ENCODE data around the gene CDK2.
"Not testable (repeated sequence)": the region's sequence is repeated elsewhere in the genome, so short reads cannot be mapped to it uniquely, and the experiment has no call there.

The CDK2 gene

DNA sequence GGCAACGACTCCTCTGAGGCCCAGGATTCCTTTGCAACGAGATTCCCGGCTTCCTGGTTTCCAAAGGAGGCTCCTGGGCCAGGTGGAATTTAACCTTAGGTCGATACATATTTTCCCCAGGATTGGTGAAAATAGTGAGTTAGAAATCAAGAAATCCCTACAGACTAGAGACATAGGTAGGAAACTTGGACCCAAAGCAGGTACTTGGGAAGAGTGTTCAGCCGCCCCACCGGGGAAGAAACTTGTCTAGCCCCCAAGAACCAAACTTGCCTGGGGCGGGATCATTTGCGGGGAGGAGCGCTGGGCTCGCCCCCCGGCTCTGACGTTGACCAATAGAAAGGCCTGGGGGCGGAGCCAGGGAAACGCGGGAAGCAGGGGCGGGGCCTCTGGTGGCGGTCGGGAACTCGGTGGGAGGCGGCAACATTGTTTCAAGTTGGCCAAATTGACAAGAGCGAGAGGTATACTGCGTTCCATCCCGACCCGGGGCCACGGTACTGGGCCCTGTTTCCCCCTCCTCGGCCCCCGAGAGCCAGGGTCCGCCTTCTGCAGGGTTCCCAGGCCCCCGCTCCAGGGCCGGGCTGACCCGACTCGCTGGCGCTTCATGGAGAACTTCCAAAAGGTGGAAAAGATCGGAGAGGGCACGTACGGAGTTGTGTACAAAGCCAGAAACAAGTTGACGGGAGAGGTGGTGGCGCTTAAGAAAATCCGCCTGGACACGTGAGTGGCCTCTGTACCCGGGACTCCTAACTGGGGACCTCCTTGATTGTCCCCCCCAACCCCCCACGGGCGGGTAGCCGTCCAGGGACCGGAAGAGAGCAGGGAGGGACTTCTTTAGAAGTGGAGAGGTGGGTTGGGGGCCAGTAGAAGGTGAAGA lies at the start of gene CDK2:
Gene CDK2 (plus strand): TSS at position 423 of the 874 bp plus-strand sequence. CDS start 179 bp downstream, at position 602.
- peak; percentile 86 for DNase-seq (ENCODE audit: low spot score)

DNA sequence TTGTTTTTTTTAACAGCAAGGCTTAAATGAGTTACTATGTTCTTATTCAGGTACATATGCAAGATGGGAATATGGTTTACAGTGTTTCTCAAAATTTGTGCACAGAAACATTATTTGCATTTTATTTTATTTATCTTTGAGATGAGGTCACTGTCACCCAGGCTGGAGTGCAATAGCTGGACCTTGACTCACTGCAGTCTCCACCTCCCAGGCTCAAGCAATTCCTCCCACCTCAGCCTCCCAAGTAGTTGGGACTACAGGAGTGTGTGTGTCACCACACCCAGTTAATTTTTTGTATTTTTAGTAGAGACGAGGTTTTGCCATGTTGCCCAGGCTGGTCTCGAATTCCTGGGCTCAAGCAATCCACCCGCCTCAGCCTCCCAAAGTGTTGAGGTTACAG lies 47.6 kb upstream of the CDK2 start:
- DNase-seq (ENCODE audit: low spot score), result peak; percentile 45

DNA sequence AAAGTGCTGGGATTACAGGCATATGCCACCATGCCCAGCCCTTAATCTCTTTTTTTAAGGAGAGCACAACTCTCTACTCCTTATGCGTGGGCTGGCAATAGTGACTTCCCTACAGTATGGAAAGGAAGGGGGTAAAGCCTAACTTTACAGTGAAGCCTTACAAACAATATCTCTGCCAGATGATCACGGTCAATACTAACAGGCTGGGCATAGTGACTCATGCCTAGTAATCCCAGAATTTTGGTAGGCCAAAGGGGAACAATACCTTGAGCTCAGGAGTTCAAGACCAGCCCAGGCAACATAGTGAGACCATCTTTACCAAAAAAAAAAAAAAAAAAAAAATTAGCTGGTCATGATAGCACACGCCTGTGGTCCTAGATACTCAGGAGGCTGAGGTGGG lies 44.5 kb upstream of the CDK2 start:
- peak; percentile 35 for DNase-seq (ENCODE audit: low spot score)

DNA sequence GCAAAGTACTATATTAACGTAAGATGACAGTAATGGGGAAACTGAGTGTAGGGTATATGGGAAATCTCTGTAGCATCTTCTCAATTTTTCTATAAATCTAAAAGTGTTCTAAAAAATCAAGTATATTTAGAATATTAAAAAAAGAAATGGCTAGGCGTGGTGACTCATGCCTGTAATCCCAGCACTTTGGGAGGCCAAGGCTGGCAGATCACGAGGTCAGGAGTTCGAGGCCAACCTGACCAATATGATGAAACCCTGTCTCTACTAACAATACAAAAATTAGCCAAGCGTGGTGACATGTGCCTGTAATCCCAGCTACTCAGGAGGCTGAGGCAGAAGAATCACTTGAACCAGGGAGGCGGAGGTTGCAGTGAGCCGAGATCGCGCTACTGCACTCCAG lies 43.0 kb upstream of the CDK2 start:
- DNase-seq (ENCODE audit: low spot score), result not testable (repeated sequence)

DNA sequence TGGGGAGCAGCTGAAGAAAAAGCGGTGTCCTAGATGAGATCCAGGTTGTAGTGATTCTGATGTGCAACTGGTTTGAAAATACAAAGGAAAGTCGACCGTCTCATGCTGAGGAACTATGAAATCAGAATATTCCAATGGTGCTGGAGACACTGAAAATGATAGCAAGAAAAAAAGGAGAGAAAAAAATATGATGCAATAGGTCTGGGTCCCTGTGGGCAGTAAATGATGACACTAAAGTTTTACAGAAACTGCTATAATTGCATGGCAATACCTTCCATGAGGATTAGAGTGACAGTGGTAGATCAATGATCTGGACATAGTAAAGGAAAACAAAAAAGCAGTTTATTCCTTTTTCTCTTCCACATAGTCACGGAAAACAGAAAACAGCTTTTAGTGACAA lies 41.3 kb upstream of the CDK2 start:
- DNase-seq (ENCODE audit: low spot score), result no peak

DNA sequence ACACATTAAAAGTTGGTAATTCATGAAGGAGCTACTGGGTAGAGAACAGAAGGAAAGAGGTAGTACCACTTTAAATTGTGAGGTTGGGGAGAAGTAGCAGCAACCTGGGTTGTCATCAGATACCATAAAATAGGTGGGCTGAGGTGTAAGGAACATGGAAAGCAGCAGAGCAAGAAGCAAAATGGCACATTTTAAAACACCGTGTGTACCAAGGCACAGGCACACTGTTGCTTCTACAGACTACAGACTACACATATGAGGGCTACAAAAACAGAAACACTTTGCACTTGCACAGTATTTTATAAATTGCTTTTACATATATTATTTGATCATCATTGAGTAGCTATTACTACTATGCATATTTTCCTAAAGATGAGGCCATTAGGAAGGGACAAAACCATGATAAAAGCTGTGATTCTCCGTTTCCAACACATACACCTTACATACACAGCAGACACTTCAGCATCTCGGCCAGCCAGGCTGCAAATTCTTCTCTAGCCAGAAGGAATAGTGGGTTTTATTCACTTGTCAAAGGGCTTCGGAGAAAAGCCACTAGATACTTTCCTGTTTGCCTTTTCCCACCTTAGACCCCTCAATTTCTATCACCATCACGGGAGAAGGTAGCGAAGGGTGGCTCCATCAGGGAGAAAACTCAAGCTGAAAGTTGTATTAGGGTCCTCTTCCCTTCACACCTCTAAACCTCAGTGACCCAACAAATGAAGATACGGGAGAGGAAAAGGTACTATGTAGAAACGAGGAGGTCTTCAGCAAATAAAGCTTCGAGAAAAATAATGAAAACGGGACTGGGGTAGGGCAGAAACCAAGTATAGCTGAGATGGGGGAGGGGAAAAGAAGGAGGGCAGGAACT lies 40.5 kb upstream of the CDK2 start:
- DNase-seq (ENCODE audit: low spot score), result peak; percentile 27

DNA sequence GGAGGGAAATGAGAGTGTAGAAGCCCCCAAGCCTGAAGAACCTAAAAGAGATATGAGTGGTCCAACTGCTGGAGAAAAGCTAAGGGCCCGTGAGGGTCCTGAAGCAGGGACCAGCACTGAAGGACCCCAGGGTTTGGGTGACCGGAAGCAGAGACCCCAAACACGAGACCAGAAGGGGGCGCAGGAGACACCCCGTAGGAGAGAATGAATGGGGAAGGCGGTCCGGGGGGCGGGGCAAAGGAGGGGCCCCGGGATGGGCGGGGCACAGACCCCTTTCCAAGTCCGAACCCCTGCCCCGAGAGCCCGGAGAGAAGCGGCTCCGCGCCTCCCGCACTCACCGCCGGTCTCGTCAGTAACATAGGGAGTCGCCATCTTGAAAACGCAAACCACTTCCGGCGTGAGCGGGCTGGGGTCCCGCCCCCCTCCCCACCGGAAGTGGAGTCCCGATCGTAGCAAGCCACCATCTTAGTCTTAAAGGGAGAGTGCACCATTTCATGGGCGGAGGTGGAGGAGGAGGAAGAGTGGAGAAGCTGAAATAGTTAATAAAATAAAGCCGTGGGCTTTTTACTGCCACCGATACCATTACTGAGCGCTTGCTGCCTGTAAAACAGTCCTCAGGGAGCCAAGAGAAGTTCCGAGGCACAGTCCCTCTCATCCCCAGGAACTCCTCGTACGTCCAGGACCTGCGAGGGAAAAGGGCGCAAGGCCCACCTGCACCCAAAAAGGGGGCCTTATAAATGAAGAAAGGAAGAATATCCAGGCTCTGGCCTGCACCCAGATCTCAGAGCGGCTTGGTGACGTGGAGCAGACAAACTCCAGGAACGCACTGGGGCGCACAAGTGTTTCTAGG lies 39.7 kb upstream of the CDK2 start:
- DNase-seq (ENCODE audit: low spot score), result peak; percentile 93

DNA sequence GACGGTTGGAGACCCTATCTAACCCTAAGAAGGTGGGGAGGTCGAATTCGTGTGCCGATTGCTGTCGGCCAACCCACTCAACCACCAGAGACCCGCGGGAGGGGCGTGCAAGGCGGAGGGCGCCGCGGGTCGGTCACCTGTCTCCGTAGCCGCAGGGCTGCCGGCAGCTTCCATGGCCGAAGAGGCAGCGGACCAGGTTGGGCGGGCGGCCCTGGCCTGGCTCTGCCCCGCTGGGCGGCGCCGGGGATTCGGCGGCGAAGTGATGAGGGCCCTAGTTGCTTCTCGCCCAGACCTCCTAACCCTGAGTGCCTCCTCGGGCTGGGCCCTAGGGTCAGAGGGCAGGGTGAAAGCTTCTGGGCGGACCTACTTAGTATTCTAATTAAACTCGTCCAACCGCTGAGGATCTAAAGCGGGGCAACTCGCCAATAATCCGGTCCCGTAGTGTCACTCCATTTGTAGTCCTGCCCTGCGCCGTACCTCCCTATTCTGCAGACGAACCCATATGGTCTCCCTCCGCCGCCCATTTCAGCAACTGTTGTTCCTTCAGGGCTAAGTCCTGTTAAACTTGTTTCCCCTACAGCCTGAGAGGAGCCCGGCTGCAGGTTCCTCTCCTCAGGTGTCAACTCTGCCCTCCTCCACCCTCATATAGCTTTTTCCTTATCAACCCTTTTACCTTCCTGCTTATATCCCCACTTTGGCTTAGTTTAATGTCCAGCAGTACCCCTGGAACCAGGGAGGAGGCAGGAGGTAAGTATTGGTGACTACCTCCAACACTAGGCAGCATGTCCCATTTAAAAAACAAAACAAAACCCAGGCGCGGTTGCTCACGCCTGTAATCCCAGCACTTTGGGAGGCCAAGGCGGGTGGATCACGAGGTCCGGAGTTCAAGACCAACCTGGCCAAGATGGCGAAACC lies 38.8 kb upstream of the CDK2 start, which contains the start of gene PYM1:
Gene PYM1 (minus strand): TSS at position 307 of the 915 bp plus-strand sequence. CDS start 133 bp downstream, at position 174.
- DNase-seq (ENCODE audit: low spot score), result peak; percentile 93

DNA sequence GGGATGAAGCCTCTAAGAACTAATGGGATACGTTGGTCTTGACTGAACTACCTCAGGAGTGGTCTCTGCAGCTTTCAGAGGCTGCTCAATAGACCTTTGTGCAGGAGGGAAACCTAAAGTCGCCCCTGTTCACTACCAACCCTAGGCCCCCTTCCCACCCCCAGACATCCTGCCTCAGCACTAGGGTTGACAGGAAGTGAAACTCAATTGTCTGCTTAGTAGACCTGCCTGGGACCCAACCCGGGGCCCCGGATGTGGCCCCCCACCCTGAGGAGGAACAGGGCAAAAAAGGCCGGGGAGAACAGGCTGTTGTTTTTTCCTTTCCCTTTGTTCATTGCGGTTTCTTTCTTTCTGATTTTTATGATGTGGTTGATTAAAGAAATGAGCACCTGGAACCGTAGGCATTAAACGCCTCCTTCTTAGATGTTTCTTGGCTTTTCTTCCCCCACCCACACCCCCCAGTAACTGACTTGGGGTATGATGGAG lies 37.3 kb upstream of the CDK2 start:
- no peak for DNase-seq (ENCODE audit: low spot score)

DNA sequence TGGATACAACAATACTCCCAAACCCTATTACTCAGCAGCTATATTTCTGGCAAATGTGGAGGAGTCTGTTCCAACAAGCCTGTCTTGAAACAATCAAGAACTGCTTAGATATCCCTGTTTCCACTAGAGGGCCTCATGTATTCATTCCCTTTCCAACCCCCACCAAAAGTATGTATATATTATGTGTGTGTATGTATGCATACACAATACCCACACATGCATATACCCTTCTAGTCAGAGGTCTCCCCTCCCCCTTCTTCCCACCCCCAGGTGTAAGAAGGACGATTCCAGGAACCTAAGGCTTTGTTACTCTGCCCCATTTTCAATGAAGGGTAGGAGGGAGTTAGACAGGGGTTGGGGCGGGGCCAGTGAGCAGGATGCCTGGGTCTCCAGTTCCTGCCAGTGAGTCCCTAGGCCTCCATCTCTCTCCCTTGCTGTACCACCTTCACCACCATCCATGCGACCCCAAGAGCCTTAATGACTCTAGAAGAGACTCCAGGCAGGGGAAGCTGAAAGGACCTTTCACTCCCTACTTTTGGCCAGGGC lies 35.8 kb upstream of the CDK2 start, which contains the start of gene DGKA:
Gene DGKA (plus strand): TSS at position 392 of the 546 bp plus-strand sequence. CDS start 5,342 bp downstream, outside the sequence.
- DNase-seq (ENCODE audit: low spot score), result peak; percentile 90

DNA sequence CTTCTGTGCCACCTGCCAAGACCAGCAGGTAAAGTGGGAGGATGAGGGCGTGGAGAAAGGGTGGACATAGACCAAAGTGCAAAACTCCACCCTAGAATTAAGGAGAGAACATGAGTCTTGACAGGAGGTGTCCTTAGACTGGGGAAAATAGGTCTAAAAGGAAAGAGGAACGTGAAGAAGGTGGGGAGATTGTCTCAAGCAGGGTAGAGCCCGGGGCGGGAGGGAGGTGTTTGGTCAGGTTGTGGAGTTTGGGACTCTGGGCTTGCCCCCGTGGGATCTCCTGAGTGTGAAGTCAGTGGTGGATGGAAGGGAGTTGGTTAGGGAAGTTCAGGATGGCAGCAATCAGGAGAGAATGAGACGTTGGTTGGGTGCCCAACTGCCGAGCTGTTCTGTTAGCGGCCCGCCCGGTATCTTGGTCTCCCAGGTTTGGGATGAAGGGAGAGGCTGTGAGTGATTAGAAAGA lies 35.3 kb upstream of the CDK2 start:
- peak; percentile 22 for DNase-seq (ENCODE audit: low spot score)

DNA sequence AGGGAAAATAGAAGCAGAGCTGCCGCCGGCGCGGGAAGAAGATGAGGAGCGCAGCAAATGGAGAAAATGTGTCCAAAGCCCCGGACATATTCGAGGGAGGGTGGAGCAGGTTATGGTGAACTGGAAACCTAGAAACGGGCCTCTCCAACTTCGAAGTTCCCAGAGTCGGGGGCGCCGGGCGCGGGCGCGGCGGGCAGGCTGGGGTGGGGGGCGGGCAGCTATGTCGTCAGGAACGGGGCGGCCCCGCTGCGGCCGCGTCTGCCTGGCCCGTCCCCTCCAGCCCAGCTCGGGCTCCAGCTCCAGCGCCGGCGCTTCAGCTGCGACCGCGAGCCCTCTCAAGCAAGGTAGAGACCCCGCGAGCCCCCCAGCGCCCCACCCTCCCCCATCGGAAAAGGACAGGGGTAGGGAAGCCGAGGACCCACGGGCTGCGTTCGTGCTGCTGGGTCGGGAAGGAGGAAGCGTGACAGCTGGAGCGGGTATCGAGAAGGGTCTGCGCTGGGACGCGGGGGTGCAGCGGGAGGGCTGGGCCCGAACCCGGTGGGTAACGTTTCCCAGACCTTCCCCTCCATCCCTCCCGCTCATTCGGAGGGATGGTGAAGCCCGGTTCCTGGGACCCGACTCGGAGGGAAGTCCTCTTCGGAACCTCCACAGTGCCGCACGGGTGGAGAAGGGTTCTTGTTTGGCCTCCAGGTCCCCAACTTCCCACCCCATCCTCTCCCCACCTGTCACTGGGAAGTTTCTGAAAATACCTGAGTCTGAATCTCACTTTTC lies 34.7 kb upstream of the CDK2 start:
- peak; percentile 46 for DNase-seq (ENCODE audit: low spot score)

DNA sequence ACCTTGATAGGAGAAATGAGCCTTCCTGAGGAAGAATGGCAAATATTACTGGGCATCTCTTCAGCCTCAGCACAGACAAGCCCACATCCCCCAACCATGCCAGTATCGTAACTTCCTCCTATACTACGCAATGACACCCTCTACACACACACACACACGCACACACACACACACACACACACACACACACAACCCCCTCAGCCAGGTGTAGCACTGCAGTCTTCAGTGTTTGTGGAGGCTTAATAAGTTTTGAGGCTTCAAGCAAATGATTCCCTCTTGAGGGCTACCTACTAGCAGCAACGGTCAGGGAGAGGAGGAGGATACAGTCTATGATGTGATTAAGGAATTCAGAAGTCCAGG lies 34.1 kb upstream of the CDK2 start:
- DNase-seq (ENCODE audit: low spot score), result peak; percentile 29

DNA sequence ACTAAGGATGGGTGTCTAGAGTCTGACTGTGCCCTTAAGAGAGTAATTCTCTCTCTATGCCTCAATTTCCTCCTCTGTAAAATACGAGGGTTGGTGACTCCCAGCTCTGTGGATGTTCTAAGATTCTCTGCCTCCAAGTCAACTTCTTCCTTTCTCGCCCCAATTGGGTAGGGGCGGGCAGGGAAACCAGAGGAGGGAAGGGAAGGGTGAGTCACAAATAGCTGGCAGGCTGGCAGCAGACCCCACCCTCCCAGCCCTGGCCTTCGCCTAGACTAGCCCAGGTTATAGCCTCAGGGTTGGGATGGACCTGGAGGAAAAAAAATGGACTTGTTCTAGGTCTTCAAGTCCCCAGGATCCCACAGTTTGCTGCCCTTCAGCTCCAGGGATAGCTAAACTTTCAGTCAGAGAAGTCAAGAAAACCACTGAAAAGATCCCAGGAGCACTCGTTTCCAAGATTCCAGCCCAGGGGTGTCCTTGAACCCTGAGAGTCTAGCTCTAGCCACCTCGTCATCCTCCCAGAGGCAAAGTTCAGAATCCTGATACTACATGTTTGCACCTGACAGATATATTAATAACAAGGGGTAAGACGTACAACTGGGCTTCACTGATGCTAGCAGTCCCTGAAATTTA lies 33.3 kb upstream of the CDK2 start:
- no peak for DNase-seq (ENCODE audit: low spot score)

DNA sequence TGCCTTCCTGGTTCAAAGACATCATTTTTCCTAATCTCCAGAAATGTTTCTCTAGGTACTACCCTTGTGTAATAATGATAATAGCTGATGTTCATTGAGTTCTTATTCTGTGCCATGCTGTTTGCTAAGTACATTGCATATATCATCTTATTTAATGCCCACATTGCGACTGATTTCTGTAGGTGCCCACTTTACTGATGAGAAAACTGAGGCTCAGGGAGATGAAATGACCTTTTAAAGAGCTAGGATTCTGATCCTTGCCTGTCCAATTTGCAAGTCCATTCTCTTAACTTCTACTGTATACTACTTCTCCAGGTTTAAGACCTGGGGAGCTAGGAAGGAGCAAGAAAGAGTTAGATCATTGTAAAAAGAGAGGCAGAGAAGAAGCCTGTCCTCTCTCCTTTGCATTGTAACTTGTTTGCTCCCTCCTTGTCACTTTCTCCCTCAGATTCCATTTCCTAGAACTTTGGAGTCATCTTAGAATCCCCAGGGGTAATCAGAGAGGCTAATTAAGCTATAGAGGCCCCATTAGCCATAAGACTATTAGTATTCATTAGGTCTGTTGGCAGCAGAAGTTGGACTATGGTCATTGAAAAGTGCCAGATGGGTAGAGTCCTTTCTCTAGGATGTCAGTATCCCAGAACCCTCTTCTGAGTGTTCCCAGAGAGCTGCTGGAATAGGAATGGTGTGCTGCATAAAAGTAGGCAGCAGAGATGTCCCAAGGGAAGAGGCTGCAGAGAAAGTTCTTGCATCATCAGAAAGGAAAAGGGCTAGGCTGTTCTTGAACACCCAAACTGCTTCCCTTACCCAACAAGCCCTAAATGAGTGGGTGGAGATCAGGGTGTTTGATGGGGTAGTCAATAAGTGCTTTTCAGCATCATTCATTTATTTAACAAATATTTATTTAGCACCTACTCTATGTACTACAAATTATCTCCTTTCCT lies 32.6 kb upstream of the CDK2 start:
- no peak for DNase-seq (ENCODE audit: low spot score)

DNA sequence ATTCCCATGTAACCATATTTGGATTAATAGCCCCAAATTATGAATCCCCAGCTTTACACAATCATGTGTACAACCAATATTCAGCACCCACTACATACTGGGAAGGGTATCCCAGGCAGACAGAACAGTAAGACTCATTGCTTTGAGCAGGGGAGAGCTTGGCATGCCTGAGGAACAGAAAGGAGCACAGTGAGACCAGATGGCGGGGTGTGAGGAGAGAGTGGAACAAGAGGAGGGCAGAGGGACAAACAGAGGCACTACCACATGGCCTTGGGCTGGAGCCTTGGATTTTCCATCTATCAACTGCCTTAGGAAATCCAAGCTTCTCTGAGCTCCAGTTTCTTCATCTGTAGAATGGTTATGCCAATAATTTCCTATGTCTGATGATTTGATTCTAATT lies 31.9 kb upstream of the CDK2 start:
- no peak for DNase-seq (ENCODE audit: low spot score)

DNA sequence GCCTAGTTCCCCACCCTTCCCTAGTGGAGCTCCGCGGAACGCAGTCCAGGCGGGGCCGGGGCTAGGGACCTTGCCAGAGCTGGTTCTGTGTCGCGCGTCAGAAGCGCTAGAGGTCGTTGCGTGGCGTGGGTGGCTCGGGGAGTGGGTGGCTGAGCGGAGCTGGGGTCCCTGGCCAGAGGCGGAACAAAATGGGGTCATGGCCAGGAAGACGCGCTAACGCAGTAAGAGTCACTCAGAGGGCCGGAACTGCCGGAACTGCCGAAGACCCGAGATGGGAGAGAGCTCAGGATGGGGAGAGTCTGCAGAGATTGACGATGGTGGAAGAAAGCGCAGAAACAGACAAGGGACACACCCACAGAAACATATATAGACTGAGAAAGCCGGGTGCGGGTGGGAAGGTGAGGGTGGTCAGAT lies 30.9 kb upstream of the CDK2 start:
- DNase-seq (ENCODE audit: low spot score), result no peak

DNA sequence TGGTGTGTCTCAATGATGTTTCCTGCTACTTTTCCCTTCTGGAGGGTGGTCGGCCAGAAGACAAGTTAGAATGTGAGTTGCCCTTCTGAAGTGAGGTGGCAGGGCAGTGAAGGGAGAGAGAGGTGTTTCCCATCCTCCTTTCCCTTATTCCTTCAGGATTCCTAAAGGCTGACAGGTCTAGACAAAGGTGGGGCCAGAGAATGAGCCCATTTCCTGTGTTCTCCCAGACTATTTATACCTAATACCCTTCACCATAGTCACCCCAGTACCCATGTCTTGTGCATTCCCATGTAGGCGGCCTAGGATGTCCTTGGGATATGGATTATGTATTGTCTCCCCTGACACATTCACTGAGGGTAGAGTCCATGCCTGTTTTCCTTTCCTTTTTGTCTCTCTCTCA lies 28.6 kb upstream of the CDK2 start:
- DNase-seq (ENCODE audit: low spot score), result no peak

Data from RKO (cell line).